Neural cell (in vitro differentiated cells): ENCODE measurements around the gene TRA2A. TPM values are rescaled to one million over a fixed set of nuclear protein-coding genes. Genes with fewer than 3 reads are reported as not detected.

Experiments
- H2AFZ ChIP-seq: fragments of 200-600, 300-800 bp; sonication (generic), shearing (Covaris generic); 2 replicates; pipeline ENCODE4 v1.6.0; 2014; ENCODE audit warnings: low read depth, mild to moderate bottlenecking, antibody characterized with exemption, low read length, moderate library complexity
- H3F3A ChIP-seq: fragments of 200-600 bp; shearing (Covaris generic); 2 replicates; pipeline ENCODE4 v1.6.1; 2016; ENCODE audit warnings: mild to moderate bottlenecking, moderate library complexity, mixed read lengths, antibody characterized with exemption, low read length; ENCODE audit not compliant: insufficient read depth, poor library complexity, severe bottlenecking
- H3K27ac ChIP-seq: fragments of 200-600, 300-800 bp; sonication (generic), shearing (Covaris generic); 2 replicates; pipeline ENCODE4 v1.5.1; 2014; ENCODE audit warnings: mild to moderate bottlenecking, low read length, moderate library complexity
- H3K27me3 ChIP-seq: fragments of 300-800, 200-600 bp; sonication (generic), shearing (Covaris generic); 2 replicates; pipeline ENCODE4 v1.6.0; 2014; ENCODE audit warnings: mild to moderate bottlenecking, low read depth, low read length, moderate library complexity; ENCODE audit not compliant: insufficient read depth
- H3K36me3 ChIP-seq: fragments of 300-800, 200-600 bp; sonication (generic), shearing (Covaris generic); 2 replicates; pipeline ENCODE4 v1.5.1; 2014; ENCODE audit warnings: mild to moderate bottlenecking, antibody characterized with exemption, low read length, moderate library complexity; ENCODE audit not compliant: insufficient read depth
- H3K4me2 ChIP-seq: fragments of 300-800, 200-600 bp; sonication (generic), shearing (Covaris generic); 2 replicates; pipeline ENCODE4 v1.6.0; 2014; ENCODE audit warnings: mild to moderate bottlenecking, low read length
- H3K4me3 ChIP-seq: fragments of 300-800, 200-600 bp; sonication (generic), shearing (Covaris generic); 2 replicates; pipeline ENCODE4 v1.5.1; 2014; ENCODE audit warnings: mild to moderate bottlenecking, low read length, moderate library complexity
- H3K79me2 ChIP-seq: fragments of 200-600 bp; shearing (Covaris generic); replicated peaks from 2 replicates; pipeline ENCODE4 v1.6.0; 2014; ENCODE audit warnings: mild to moderate bottlenecking, low read length, moderate library complexity; ENCODE audit not compliant: insufficient read depth
- H3K9ac ChIP-seq: fragments of 300-800, 200-600 bp; sonication (generic), shearing (Covaris generic); 2 replicates; pipeline ENCODE4 v1.6.1; 2016; ENCODE audit warnings: mild to moderate bottlenecking, low read length, mixed read lengths
- H3K9me2 ChIP-seq: fragments of 200-600 bp; shearing (Covaris generic); 2 replicates; pipeline ENCODE4 v1.6.1; 2016; ENCODE audit warnings: mild to moderate bottlenecking, low read length, mixed read lengths; ENCODE audit not compliant: insufficient read depth
- H3K9me3 ChIP-seq: fragments of 200-600, 300-800 bp; sonication (generic), shearing (Covaris generic); 2 replicates; pipeline ENCODE4 v1.6.1; 2016; ENCODE audit warnings: mild to moderate bottlenecking, mixed run types, low read length, moderate library complexity, mixed read lengths
- H4K20me1 ChIP-seq: fragments of 200-600 bp; shearing (Covaris generic); 2 replicates; pipeline ENCODE4 v1.6.1; 2016; ENCODE audit warnings: mild to moderate bottlenecking, mixed run types; ENCODE audit not compliant: insufficient read depth
- EP300 ChIP-seq: fragments of 450-650 bp; conservative IDR thresholded peaks from 2 replicates; pipeline ENCODE4 v1.6.1; 2014; ENCODE audit warnings: antibody characterized with exemption, mild to moderate bottlenecking, moderate library complexity; ENCODE audit not compliant: poor library complexity, severe bottlenecking
- EZH2 ChIP-seq: fragments of 200-600, 300-800 bp; shearing (Covaris generic), sonication (generic); IDR thresholded peaks from 2 replicates; pipeline ENCODE4 v1.6.1; 2014; ENCODE audit warnings: antibody characterized with exemption, low read length, borderline replicate concordance, mild to moderate bottlenecking; ENCODE audit not compliant: insufficient read depth, poor library complexity, severe bottlenecking
- MXI1 ChIP-seq: fragments of 450-650 bp; conservative IDR thresholded peaks from 2 replicates; pipeline ENCODE4 v1.6.1; 2014; ENCODE audit warnings: antibody characterized with exemption, mild to moderate bottlenecking; ENCODE audit not compliant: poor library complexity, severe bottlenecking
- POLR2AphosphoS5 ChIP-seq: IDR thresholded peaks from 2 replicates; pipeline ENCODE4 v1.6.1; 2012
- RAD21 ChIP-seq: fragments of 450-650 bp; conservative IDR thresholded peaks from 2 replicates; pipeline ENCODE4 v1.6.1; 2014; ENCODE audit warnings: antibody characterized with exemption, mild to moderate bottlenecking, moderate library complexity
- REST ChIP-seq: IDR thresholded peaks from 2 replicates; pipeline ENCODE4 v1.6.1; 2012; ENCODE audit warnings: borderline replicate concordance
- SMC3 ChIP-seq: fragments of 450-650 bp; conservative IDR thresholded peaks from 2 replicates; pipeline ENCODE4 v1.6.1; 2014; ENCODE audit warnings: antibody characterized with exemption, mild to moderate bottlenecking, moderate library complexity; ENCODE audit not compliant: poor library complexity
- TAF1 ChIP-seq: IDR thresholded peaks from 2 replicates; pipeline ENCODE4 v1.6.1; 2012; ENCODE audit warnings: low read depth
- polyA plus RNA-seq: library from polyadenylated mRNA; depleted of rRNA; stranded (reverse); fragments of >200 nt; gene quantifications from 2 replicates; pipeline ENCODE4 v1.2.3, GENCODE V29; 2014
- small RNA-seq, 3 experiments: library from RNA; depleted of rRNA; stranded (forward); fragments of <200 nt; gene quantifications; one replicate each; pipeline ENCODE3, GENCODE V24; 2012
- TF ChIP-seq, protein P1 (sequence below): fragments of 450-650 bp; IDR thresholded peaks from 2 replicates; pipeline ENCODE4 v1.5.1; 2014; ENCODE audit warnings: antibody characterized with exemption, mild to moderate bottlenecking, moderate library complexity; ENCODE audit not compliant: poor library complexity, severe bottlenecking

Gene TRA2A
- polyA plus RNA-seq, 1 donor from 2014 or later, result 188 TPM

DNA sequence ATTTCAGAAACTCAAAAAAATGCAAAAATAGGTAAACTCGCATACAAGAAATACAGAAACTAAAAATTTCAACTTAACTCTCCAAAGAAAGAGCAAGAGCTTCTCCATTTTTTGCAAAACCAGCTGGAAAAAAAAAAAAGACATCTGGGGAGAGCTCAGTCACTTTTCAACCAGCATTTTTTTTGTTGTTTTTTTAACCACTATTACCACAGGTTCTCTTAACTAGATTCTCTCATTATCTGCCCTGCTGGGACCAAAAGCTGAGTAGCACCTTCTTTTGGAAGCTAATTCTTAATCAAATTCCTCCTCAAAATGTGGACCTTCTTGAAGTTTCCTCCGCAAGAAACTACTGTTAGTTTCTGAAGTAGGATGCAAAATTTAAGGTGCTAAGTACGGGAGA, 75.7 kb downstream of the TRA2A start:
- H2AFZ ChIP-seq, result no peak overlapping the region
- no peaks in the 10 kb centered on the region for H3K9me3 ChIP-seq
- no peak overlapping the region for H3K27ac ChIP-seq
- H3K4me3 ChIP-seq, result no peak overlapping the region
- no peaks in the 10 kb centered on the region for H3F3A ChIP-seq
- H3K9ac ChIP-seq, result no peak overlapping the region
- no peak overlapping the region for H3K4me2 ChIP-seq
- H3K36me3 ChIP-seq, result no peaks in the 10 kb centered on the region
- TF ChIP-seq MXI1, result no peak
- no peak for TF ChIP-seq REST
- TF ChIP-seq SMC3, result no peak
- TF ChIP-seq POLR2AphosphoS5, result no peak
- TF ChIP-seq TAF1, result no peak
- TF ChIP-seq, protein P1, sequence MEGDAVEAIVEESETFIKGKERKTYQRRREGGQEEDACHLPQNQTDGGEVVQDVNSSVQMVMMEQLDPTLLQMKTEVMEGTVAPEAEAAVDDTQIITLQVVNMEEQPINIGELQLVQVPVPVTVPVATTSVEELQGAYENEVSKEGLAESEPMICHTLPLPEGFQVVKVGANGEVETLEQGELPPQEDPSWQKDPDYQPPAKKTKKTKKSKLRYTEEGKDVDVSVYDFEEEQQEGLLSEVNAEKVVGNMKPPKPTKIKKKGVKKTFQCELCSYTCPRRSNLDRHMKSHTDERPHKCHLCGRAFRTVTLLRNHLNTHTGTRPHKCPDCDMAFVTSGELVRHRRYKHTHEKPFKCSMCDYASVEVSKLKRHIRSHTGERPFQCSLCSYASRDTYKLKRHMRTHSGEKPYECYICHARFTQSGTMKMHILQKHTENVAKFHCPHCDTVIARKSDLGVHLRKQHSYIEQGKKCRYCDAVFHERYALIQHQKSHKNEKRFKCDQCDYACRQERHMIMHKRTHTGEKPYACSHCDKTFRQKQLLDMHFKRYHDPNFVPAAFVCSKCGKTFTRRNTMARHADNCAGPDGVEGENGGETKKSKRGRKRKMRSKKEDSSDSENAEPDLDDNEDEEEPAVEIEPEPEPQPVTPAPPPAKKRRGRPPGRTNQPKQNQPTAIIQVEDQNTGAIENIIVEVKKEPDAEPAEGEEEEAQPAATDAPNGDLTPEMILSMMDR, result no peak
- no peak for TF ChIP-seq EZH2
- TF ChIP-seq EP300, result no peak
- no peak for TF ChIP-seq RAD21
- H3K79me2 ChIP-seq, result peaks cover 94% of the 10 kb centered on the region
- no peaks in the 10 kb centered on the region for H4K20me1 ChIP-seq
- no peaks in the 10 kb centered on the region for H3K27me3 ChIP-seq
- H3K9me2 ChIP-seq, result no peaks in the 10 kb centered on the region

- no peak overlapping the region for H3K4me3 ChIP-seq
- no peaks in the 10 kb centered on the region for H3K9me3 ChIP-seq
- H3K9me2 ChIP-seq, result no peaks in the 10 kb centered on the region
- H3K36me3 ChIP-seq, result no peaks in the 10 kb centered on the region
- H3K27ac ChIP-seq, result no peak overlapping the region
- TF ChIP-seq, protein P1, result no peak
- TF ChIP-seq RAD21, result no peak
- no peak for TF ChIP-seq EP300
- TF ChIP-seq MXI1, result no peak
- TF ChIP-seq TAF1, result no peak
- no peak for TF ChIP-seq POLR2AphosphoS5
- peaks cover 93% of the 10 kb centered on the region for H3K79me2 ChIP-seq
- no peaks in the 10 kb centered on the region for H3F3A ChIP-seq
- H2AFZ ChIP-seq, result no peak overlapping the region
- no peak overlapping the region for H3K9ac ChIP-seq
- H3K4me2 ChIP-seq, result no peak overlapping the region
- H3K27me3 ChIP-seq, result no peaks in the 10 kb centered on the region
- H4K20me1 ChIP-seq, result no peaks in the 10 kb centered on the region
Measured at GRCh38 chr7:23454881-23455526, 76.8 kb downstream of the TRA2A start.

Small RNA genes lying within 50 kb of the gene (small RNA-seq; reads per million reads assigned to genes)
- gene AC079780.1 (0 to 1.4 (median 0.84) reads per million in 3 experiments), gene RF00019 (0 to 1.2 (median 0) reads per million in 3 experiments)

Other genes starting within 250 kb of the TRA2A start
- 77.8 and 83.0 TPM in 2 replicates for gene MALSU1, start 232.6 kb downstream of the TRA2A start, polyA plus RNA-seq
- gene IGF2BP3, start 61.5 kb downstream of the TRA2A start, polyA plus RNA-seq, result 26.3 and 29.6 TPM in 2 replicates
- gene CCDC126, start 65.4 kb upstream of the TRA2A start, polyA plus RNA-seq, result 21.1 and 28.0 TPM in 2 replicates
- gene FAM221A, start 148.2 kb upstream of the TRA2A start, polyA plus RNA-seq, result 11.3 and 17.7 TPM in 2 replicates
- 0.76 and 1.4 TPM in 2 replicates for gene STK31, start 178.2 kb upstream of the TRA2A start, polyA plus RNA-seq